Glomerular visceral epithelial cell (primary cell): ENCODE measurements around the gene LRRC71.
A peak's percentile ranks its signal among the peaks of the same experiment; 100 is the strongest.

Source experiments
- DNase-seq: peaks from one replicate; pipeline ENCODE4 v3.0.0-alpha.2; 2016; ENCODE audit errors: extremely low spot score

LRRC71 gene

DNA sequence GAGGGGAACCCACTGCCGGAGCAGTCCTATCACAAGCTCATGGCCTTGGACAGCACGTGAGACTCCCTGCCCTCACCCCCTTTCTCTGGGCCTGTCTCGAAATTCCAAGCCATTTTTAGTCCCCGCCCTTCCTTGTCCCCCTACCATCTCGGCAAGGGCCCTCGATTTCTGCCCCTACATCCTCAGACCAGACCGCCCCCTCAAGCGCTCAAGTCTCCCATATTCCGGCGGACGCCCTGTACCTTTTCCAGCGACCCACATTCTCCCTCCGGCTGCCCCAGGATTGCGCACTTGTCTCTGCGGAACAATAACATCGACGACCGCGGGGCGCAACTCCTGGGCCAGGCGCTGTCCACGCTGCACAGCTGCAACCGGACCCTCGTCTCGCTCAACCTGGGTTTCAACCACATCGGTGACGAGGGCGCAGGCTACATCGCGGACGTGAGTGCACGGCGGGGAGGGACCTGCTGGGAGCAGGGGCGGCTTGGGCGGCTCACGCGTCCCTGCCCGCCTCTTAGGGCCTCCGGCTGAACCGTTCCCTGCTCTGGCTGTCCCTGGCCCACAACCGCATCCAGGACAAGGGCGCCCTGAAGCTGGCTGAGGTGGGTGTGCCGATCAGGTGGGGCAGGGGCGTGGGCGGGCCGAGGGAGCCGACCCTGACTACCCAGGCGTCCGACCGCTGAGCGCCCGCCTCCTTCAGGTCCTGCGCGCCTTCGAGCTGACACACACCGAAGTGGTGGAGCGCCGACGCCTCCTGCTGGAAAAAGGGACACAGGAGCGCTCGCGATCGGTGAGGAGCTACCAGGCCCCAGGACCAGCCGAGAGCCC, 7.0 kb downstream of the LRRC71 start:
- peak; percentile 79 for DNase-seq

DNA sequence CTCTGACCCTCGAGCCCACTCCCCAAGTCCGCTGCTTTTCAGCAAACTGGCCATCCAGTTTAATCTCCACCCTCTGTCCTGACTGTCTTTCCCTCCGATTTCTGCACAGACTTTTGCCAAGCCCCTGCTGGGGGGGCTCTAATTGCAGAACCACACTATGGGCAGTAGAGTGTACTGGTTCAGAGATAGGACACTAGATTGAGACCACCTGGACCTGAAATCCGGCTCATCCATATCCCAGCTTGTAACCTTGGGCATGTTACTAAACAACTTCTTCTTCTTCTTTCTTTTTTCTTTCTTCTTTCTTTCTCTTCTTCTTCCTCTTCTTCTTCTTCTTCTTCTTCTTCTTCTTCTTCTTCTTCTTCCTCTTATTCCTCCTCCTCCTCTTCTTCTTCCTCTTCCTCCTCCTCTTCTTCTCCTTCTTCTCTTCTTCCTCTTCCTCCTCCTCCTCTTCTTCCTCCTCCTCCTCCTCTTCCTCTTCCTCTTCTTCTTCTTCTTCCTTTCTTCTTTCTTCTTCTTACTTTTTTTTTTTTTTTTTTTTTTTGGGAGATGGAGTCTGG, 7.7 kb downstream of the LRRC71 start:
- no peak for DNase-seq

DNA sequence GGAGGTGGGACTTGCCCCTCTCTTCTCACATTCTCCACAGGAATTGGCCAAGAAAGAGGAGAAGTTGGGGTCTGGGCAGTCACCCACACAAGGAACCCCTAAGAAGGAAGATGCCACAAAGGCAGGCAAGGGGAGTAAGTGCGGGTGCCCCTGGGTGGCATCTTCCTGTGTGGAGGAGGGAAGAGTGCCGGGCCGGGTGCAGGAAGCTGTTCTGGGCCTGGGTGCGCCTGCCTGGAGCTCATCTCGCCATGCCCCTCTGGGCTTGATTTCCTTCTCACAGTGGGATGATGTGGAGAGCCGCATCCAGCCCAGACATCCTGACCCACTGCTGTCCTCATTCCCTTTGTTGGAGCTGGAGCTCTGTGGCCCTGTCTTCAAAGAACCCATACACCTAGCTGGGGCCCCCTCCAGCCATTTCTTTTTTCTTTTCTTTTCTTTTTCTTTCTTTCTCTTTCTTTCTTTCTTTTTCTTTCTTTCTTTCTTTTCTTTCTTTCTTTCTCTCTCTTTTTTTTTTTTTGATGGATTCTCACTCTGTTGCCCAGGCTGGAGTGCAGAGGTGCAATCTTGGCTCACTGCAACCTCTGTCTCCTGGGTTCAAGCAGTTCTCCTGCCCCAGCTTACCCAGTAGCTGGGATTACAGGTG, 9.3 kb downstream of the LRRC71 start:
- DNase-seq: no peak

DNA sequence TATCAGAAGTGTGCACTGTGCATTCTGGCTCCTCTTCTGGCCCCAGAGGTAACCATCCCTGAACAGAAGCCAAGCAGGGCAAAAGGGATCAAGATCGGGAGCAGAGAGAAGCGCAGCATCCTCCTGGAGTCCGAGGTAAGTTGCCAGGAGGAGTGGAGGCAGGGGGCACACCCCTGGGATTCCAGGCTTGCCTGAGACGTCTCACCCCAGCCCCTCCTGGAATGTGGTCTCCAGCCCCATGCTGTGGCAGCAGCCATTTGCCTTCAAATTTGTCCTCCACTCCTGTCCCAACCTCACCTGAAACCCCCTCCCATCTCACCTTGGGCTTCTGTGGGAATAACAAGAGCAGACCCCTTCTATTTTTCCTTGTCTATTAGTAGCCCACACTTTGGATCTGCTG, 10.1 kb downstream of the LRRC71 start:
- DNase-seq: no peak

DNA sequence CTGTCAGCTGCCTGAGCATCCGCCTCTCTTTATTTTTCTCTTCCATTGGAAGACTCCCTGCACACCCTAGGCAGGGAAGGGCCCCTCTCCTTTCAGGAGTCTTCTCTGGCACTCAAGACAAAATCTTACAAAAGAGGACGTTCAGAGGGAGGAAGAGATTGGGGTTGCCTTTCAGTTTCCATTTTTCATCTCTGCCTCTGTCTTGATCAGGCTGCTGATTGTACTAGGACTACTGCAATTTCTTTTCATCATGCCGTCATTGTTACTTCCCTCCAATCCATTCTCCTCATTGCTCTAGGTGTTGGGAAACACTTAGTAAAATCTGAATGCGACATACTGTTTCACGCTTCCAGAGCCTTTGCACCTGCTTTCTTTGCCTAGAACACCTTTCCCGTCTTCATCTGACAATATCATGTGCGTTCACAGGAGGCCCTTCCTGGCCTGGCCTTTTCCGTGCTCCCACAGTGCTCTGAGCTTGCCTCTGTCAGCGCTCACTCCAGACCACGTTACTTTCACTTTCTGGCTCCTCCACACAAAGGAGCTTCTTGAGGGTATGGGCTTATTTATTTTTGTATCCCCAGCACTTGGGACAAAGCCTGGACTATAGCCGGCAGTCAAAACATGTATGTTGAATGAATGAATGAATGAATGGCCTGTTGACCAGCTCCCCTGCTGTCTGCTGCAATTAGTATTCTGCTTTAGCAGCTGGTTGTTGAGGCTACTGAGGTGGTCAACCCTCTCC, 10.9 kb downstream of the LRRC71 start:
- no peak for DNase-seq

DNA sequence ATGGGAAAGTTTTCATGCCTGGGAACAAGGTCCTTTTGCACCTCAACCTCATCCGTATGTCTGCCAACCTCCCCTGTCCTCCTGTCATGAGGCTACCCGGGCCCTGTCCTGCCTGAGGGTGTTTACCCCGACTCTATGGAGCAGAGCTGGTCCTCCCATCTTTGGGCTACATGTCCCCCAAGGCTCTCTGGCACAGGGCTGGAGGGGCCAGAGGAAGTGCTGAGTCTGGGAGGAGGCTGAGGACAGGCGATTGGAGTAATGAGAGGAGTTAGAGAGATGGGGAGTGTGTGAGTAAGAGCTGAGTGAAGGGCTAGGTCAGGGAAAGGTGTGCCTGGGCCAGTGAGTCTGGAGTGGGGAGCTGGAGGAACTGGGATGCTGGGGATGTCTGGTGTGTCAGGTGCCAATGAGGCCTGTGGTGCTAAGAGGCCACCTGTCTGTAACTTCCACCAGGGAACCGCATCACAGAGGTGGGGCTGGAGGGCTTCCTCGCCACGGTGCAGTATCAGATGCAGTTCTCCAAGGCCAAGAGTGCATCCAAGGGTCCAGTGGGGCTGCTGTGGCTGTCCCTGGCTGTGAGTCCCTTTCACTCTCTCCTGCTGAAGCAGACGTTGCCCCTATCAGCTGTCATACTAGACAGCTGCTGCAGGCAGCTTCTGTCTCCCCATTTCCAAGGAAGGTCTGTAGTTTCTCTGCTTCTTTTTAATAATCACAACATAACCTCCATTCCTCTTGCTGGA, 11.7 kb downstream of the LRRC71 start:
- no peak for DNase-seq

DNA sequence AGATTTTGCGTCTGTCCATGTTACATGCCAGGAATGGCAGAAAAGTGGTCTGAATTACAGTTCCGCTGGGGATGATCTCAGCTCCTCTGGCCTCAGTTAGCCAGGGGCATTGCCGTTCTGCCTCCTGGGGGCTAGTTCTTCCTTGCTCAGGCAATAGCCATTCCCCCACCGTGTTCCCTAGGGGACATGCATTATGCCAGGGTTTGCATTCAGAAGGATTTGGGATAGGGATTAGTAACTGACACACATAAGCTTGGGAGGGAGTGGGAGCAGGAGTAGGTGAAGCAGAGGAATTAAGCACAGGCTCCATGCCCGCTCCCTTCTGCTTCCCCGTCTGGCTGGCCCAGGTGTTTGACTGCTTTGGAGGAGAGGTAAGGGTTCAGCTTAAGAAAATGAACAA, 12.7 kb downstream of the LRRC71 start:
- no peak for DNase-seq

DNA sequence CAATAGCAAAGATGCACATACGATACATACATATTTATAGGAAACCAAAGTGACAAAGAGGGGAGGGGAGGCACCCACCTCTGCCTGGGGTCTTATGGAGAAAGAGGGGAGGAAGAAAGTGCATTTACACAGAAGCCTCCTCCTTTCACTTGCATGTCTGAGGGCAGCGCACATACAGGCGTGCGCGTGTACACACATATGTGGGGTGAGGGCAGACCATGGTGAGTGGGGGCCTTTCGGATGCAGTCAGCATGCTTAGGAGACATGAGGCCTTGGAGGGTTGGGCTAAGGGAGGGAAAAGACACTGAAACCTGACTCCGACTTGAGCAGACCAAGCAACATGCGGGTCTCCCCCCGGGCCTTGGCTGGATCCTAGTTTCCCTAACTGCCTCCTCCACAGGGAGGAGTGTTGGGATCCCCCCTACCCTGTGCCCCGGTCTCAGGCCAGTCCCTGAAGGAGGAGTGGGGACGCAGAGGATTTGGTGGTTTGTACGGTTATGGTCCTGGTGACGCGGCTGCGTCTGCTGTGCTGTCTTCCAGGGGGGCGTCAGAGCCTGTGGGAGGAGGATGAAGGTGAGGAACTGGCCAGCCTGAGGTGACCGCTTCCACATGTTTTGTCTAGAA, 15.2 kb downstream of the LRRC71 start:
- no peak for DNase-seq

DNA sequence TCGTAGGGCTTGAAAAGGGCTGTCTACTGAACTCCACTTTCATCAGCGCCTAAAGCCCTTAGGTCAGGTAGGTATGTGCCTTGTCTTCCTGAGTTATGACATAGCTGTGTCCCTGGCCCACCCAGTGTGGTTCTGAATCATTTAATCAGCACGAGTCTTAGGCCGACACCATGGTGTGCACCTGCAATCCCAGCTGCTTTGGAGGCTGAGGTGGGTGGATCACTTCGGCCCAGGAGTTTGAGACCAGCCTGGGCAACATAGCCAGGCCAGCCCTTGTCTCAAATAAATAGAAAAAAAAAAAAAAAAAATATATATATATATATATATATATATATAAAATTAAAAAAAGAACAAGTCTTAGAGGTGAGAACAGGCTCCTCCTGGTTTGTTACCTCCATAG, 15.8 kb downstream of the LRRC71 start:
- no peak for DNase-seq

DNA sequence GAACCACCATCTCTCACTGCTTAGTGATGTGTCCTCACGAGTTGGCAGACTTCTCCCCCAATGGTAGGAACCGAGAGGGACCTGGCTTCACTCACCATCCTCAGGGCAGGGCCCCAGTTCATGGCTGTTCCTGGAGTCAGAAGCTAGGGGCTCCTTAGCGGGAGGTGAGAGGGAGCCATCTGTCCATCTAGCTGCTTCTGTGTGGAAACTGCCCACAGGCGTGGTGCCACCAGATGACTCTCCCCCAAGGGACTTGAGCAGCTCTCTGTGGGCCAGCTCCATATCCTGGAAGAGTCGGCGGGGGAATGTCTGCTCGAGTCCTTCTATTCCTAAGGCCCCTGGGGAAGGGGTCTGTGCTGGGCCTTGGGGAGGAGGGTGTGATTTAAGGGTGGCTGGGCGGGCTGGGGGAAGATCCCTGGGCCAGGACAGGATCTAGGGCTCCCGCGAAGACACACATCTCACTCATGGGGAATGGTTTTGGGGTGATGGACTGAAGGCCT, 16.3 kb downstream of the LRRC71 start:
- DNase-seq: no peak

DNA sequence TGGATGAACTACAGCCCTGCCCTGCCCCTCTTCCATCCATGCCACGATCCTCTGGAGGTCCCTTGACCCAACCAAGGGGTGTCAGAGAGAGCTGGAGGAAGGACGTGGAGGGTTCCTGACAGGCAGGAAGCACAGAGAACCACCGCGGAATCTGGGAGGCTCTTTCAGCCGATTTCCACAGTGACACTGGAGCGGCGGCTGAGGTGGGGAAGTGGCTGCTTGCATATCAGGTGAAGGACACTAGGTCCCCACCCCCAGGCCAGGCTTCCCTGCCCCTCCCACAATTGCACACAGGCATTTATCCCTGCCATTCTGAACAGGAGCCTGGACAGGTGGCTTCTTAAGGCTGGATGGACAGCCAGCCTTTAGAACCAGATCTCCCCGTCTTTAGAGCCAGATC, 17.5 kb downstream of the LRRC71 start:
- DNase-seq: no peak

DNA sequence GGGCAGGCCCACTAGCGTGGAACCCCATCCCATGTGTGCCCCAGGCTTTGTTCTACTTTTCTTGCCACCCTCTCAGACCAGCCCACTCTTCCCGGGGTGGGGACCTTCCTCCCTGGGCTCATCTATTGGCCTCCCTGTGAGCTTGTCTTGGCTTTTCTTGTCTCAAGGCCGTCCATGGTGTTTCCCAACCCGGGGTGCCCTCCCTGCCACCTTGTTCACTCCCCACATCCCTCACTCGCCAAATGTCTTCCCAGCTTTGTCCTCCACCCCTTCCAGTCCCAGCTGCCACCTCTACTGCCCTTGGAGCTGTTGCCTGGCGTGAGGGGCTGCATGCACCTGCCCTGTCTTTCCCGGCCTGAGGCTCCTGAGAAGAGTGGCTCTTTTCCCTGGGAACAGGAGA, 18.4 kb downstream of the LRRC71 start:
- no peak for DNase-seq

DNA sequence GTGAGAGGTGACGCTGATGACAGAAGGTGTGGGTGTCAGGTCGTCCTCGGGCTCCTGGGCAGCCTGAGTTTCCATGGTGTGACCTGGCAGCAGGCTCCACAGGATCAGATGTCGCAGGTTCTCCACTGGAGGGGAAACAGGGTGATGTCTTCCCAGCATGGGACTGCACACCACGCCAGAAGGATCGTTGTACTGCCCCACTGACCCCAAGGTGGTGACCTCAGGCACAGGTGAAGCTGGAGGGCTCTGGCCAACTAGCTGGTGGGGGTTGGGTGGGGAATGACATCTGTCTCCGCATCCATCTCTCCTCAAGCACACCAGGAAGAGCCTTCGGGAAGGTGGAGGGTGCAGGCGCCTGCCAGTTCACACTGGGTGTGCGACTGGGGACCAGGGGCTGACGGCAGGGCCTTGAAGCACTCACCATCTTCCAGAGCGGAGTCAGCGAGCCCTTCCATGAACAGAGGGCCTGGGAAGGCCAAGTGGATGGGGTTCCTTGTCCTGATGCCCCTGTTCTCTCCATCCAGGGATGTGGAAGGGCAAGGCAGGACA, 19.4 kb downstream of the LRRC71 start:
- DNase-seq: no peak

DNA sequence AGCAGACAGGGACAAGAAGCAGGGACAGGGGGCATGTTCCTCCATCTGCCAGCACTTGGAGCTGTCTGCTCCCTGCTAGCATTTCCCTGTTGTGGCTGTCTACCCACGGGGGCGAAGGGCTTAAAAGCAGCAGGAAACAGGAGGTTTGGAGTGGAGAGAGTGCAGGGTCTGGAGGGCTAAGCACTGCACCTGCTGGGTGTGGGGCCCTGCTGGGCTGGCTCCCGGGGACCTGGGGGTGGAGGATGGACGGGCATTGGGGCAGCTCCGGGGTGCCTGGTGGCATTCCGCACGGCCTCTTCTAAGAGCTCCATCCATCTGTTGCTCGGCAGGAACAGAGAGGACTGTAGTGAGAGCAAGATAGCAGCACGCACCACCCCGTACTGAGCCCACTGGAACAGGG, 21.2 kb downstream of the LRRC71 start:
- DNase-seq: no peak

DNA sequence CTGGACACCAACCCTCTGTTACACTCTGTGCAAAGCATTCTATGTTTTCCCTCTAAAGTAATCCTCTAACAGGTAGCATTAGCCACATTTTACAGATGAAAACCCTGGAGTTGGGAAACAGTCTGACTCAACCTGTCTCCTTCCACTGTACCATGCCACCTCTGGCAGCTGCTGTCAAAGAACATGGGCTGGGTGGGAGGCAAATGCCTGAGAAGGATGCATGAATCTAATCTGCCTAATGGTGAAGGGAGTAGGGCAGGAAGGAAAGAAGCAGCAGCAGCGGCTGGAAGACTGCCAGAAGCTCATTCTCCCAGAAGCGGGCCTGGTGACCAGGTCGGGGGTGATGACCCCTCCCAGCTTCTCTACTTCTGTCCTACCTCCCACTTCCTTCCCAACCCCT, 21.7 kb downstream of the LRRC71 start:
- no peak for DNase-seq

DNA sequence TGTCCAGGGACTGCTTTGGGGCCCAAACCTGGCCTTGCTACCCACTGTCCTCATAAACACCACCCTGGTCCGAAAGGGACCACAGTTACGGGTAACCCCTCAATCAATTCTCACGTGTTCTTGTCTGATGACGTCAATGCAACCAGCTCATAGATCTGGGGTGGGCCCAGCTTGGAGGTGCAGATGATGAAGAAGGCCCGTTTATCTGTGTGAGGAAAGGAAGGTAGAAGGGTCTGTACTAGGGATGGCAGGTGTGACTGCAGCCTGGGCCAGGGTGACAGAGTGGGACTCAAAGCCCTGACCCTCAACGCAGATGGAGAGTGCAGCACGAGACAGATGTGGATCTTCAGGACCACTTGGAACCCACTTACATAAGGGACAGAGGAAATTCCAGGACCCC, 22.1 kb downstream of the LRRC71 start:
- no peak for DNase-seq

DNA sequence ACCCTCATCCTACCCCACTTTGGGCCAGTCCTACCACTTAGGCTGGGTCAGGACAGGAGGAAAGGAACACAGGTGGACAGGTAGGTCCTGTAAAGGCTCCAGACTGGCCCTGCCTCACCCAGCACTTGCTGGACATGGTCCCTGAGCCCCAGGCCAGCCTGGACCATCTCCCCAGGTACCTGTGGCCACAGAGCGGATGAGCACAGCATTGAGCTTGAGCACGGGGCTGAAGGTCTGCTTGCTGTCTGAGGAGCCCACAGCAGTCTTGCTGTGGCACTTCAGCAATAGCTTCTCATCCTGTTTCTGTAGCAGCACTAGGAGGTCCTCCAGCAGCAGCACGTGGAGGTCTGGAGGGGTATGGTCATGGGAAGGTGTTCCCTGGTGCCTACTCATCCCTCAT, 23.3 kb downstream of the LRRC71 start:
- DNase-seq: no peak

DNA sequence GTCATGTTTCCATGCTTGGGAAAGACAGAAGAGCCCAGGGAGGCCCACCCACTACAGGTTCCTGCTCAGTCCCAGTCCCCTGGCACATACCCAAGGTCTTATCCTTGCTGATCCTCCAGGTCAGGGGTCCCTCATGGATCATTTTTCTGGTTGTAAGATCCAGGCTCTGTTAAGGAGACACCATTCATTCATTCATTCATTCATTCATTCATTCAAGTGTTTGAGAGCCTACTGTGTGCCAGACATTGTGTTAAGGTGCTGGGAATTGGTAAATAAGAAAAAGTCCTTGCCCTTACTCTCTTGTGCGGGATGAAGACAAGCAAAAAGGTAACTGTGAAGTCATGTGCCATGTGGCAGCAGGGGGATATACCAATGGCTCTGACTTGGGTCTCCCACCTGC, 23.8 kb downstream of the LRRC71 start:
- DNase-seq: no peak

DNA sequence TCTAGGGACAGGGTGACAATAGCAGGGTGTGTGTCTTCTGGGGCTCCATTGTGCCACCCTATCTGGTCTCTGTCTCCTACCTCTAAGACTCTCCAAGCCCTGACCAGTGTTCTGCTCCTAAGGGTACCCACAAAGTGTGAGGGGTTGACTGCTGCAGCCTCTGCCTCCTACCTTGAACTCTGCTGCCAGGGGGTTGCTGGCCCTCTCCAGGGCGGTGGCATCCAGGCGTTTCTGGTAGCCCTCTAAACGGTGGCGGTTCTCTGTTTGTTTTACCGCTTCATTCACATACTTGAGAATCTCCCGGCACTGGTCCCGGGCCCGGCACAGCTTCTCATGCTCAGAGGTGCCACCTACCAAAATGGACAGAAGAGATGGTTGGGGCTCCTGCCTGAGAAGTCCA, 24.4 kb downstream of the LRRC71 start:
- no peak for DNase-seq

DNA sequence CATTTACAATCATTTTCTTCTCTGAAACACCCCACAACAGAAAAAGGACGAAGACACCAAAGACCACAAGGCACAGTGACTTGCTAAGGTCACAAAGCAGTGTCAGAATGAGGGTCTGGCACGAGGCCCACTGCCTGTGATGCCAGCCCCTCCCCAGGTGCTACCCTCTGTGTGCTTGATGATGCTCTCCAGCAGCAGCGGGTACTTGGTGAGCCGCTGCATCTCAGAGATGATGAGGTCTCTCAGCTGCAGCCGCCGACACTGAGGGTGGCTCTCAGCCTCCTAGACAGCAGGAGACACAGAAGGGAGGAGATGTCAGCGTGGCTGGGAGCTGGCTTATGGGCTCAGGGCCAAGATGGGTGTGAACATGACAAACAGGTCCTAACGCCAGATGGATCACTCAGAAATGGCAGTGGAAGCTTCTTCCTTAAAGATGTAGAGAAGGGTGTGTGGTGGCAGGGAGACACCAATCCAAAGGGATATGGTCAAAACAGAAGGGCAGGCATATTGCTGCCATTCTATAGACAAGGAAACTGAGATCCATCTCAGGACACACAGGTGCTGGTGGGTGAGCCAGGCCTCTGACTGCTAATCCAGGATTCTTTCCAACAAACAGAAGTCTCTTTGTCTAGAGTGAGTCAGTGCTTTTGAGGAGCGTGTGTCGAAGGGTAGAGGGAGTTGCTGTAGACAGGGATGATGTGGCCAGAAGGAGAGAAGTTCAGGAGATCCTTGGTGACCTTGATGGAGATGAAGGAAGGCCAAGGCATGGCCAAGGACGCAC, 25.6 kb downstream of the LRRC71 start:
- DNase-seq: no peak
